Measurements from ENCODE around the gene PRR19. TPM values are rescaled to one million over a fixed set of nuclear protein-coding genes. Genes with fewer than 3 reads are reported as not detected.

Gene PRR19
- total and polyA plus RNA-seq, 7 experiments from 2014 or later, result 0.32 to 0.68 (median 0.44) TPM; not detected in 1

Small RNA genes lying within 50 kb of the gene (microRNA-seq; reads per million reads assigned to microRNA genes)
- not detected for gene MIR8077 (ENCODE audit: borderline microRNAs expressed)

Other genes with a start within 250 kb of the PRR19 start
- 1 to 10 TPM in 2 of 5 experiments, under 1 TPM in 3; 0.57 to 3.5 (median 0.86) TPM for gene GRIK5, start 231.9 kb upstream of the PRR19 start, total RNA-seq
- under 1 TPM in 1 of 2 donors, not detected in 1; 0.09 TPM for gene GRIK5, start 231.9 kb upstream of the PRR19 start, polyA plus RNA-seq
- 10 to 100 TPM; 17.6 to 26.7 (median 20.9) TPM for gene ZNF574, start 226.0 kb upstream of the PRR19 start, total RNA-seq
- gene ZNF574, start 226.0 kb upstream of the PRR19 start, polyA plus RNA-seq, result 10 to 100 TPM; 11.2 to 32.8 TPM
- 10 to 100 TPM; 31.5 to 91.3 (median 73.4) TPM for gene POU2F2, start 169.7 kb upstream of the PRR19 start, total RNA-seq
- gene POU2F2, start 169.7 kb upstream of the PRR19 start, polyA plus RNA-seq, result 1 to 10 TPM; 2.2 to 7.6 TPM
- gene DEDD2, start 84.5 kb upstream of the PRR19 start, total RNA-seq, result 100 to 1,000 TPM in 1 of 5 experiments, 10 to 100 TPM in 4; 47.9 to 104 (median 65.8) TPM
- 100 to 1,000 TPM; 132 to 208 TPM for gene DEDD2, start 84.5 kb upstream of the PRR19 start, polyA plus RNA-seq
- gene ZNF526, start 81.8 kb upstream of the PRR19 start, total RNA-seq, result 10 to 100 TPM in 4 of 5 experiments, 1 to 10 TPM in 1; 8.6 to 25.2 (median 22.7) TPM
- gene ZNF526, start 81.8 kb upstream of the PRR19 start, polyA plus RNA-seq, result 10 to 100 TPM in 1 of 2 donors, 1 to 10 TPM in 1; 4.0 to 11.8 TPM
- 10 to 100 TPM; 19.6 to 52.0 (median 33.0) TPM for gene GSK3A, start 59.5 kb upstream of the PRR19 start, total RNA-seq
- 10 to 100 TPM; 11.4 to 19.6 TPM for gene GSK3A, start 59.5 kb upstream of the PRR19 start, polyA plus RNA-seq
- 100 to 1,000 TPM in 1 of 5 experiments, 10 to 100 TPM in 4; 42.5 to 105 (median 51.8) TPM for gene ERF, start 47.0 kb upstream of the PRR19 start, total RNA-seq
- gene ERF, start 47.0 kb upstream of the PRR19 start, polyA plus RNA-seq, result 10 to 100 TPM in 1 of 2 donors, 1 to 10 TPM in 1; 2.8 to 10.8 TPM
- gene CIC, start 32.9 kb upstream of the PRR19 start, total RNA-seq, result 100 to 1,000 TPM in 3 of 5 experiments, 10 to 100 TPM in 2; 90.4 to 134 (median 102) TPM
- gene CIC, start 32.9 kb upstream of the PRR19 start, polyA plus RNA-seq, result 1 to 10 TPM; 1.5 to 2.6 TPM
- 10 to 100 TPM; 11.7 to 36.9 (median 16.9) TPM for gene PAFAH1B3, start 492 bp downstream of the PRR19 start, total RNA-seq
- 10 to 100 TPM; 52.6 to 73.4 TPM for gene PAFAH1B3, start 492 bp downstream of the PRR19 start, polyA plus RNA-seq
- gene TMEM145, start 11.2 kb downstream of the PRR19 start, total RNA-seq, result not detected
- not detected for gene TMEM145, start 11.2 kb downstream of the PRR19 start, polyA plus RNA-seq
- 1 to 10 TPM; 6.7 to 9.3 (median 8.6) TPM for gene MEGF8, start 23.5 kb downstream of the PRR19 start, total RNA-seq
- under 1 TPM; 0.40 TPM for gene MEGF8, start 23.5 kb downstream of the PRR19 start, polyA plus RNA-seq
- gene CNFN, start 88.2 kb downstream of the PRR19 start, total RNA-seq, result under 1 TPM in 1 of 5 experiments, not detected in 4; 0.75 TPM
- under 1 TPM in 1 of 2 donors, not detected in 1; 0.52 TPM for gene CNFN, start 88.2 kb downstream of the PRR19 start, polyA plus RNA-seq
- gene LIPE, start 125.3 kb downstream of the PRR19 start, total RNA-seq, result 10 to 100 TPM; 15.8 to 35.4 (median 28.3) TPM
- gene LIPE, start 125.3 kb downstream of the PRR19 start, polyA plus RNA-seq, result 1 to 10 TPM; 7.0 to 9.8 TPM
- gene CXCL17, start 140.8 kb downstream of the PRR19 start, total RNA-seq, result not detected
- gene CXCL17, start 140.8 kb downstream of the PRR19 start, polyA plus RNA-seq, result under 1 TPM in 1 of 2 donors, not detected in 1; 0.30 TPM
- gene CEACAM1, start 226.3 kb downstream of the PRR19 start, total RNA-seq, result 10 to 100 TPM in 1 of 5 experiments, 1 to 10 TPM in 4; 2.5 to 46.6 (median 7.6) TPM
- gene CEACAM1, start 226.3 kb downstream of the PRR19 start, polyA plus RNA-seq, result 1 to 10 TPM; 2.3 to 4.3 TPM